GM23338 (cell line): ENCODE results near the gene ADGRL3.

Experiments used
- CREB1 ChIP-seq: fragments of 250-450 bp; sonication (Bioruptor Pico); IDR thresholded peaks from 2 replicates; pipeline ENCODE4 v1.5.0; 2020; ENCODE audit warnings: low read depth, mild to moderate bottlenecking, moderate library complexity
- EZH2 ChIP-seq: fragments of 200-600 bp; sonication (generic); IDR thresholded peaks from one replicate; pipeline ENCODE4 v1.8.0; 2017; ENCODE audit warnings: antibody characterized with exemption, mild to moderate bottlenecking, low read depth; ENCODE audit not compliant: unreplicated experiment
- EZH2phosphoT487 ChIP-seq: fragments of 200-600 bp; sonication (generic); IDR thresholded peaks from one replicate; pipeline ENCODE4 v1.8.1; 2018; ENCODE audit warnings: antibody characterized with exemption; ENCODE audit not compliant: unreplicated experiment
- NANOG ChIP-seq: IDR thresholded peaks from 2 replicates; pipeline ENCODE4 v1.6.1; 2016; ENCODE audit warnings: antibody characterized with exemption, borderline replicate concordance
- POLR2AphosphoS5 ChIP-seq: IDR thresholded peaks from 2 replicates; pipeline ENCODE4 v1.6.1; 2016; ENCODE audit warnings: antibody characterized with exemption, low read depth
- ZNF114 ChIP-seq: fragments of 250-450 bp; sonication (Bioruptor Pico); IDR thresholded peaks from 2 replicates; pipeline ENCODE4 v1.5.0; 2020; ENCODE audit warnings: mild to moderate bottlenecking, moderate library complexity
- ZNF331 ChIP-seq: fragments of 250-450 bp; sonication (Bioruptor Pico); IDR thresholded peaks from 2 replicates; pipeline ENCODE4 v1.5.0; 2020; ENCODE audit warnings: low read depth, mild to moderate bottlenecking, moderate library complexity
- TF ChIP-seq, protein P1 (sequence below), 2 experiments: fragments of 200-600 bp in 1 of 2; sonication (generic) in 1 of 2; conservative IDR thresholded peaks; 2 replicates each; pipeline versions ENCODE4 v1.5.1 to v1.6.1; 2016 to 2017; ENCODE audit warnings: antibody characterized with exemption in 2 of 2, low read depth in 2 of 2, mild to moderate bottlenecking in 2 of 2, moderate library complexity in 1 of 2
- TF ChIP-seq, protein P2 (sequence below): fragments of 250-450 bp; sonication (Bioruptor Pico); IDR thresholded peaks from 2 replicates; pipeline ENCODE4 v1.5.0; 2020; ENCODE audit warnings: mild to moderate bottlenecking, moderate library complexity
- TF ChIP-seq, protein P3 (sequence below): IDR thresholded peaks from one replicate; pipeline ENCODE4 v1.6.1; 2018; ENCODE audit warnings: antibody characterized with exemption; ENCODE audit not compliant: unreplicated experiment

DNA sequence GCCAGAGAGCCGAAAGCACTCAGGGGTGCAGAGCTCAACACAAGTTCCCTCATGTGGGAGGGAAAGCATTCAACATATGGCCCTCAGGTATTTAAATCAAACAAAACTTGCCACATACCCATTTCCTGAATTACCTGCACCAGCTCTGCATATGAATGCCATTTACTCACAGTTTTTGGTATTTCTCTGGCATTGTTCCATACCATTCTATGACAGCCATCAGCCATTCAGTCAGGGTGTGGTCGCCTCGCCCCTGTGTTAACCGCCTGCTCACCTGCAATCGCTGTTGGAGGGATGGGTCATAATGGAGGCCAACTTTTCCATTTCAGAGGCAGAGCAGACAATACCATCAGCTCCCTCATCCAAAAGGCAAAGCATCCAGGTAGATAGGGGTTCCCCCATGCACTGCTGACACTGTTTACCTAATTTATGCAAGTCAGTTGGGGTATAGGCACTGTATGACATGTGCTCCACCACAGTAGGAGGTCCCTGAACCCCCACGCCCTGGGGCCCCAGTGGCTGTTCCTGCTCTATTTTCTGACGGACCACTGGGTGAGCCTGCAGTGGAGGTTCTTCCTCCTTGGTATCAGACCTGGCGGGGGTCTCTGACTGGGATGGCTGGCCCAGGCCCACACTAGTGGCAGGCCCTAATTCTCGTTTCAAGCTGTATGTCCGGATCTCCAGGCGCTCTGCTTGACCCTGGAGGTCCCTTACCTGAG lies 227.1 kb downstream of the ADGRL3 start:
- TF ChIP-seq, protein P1, sequence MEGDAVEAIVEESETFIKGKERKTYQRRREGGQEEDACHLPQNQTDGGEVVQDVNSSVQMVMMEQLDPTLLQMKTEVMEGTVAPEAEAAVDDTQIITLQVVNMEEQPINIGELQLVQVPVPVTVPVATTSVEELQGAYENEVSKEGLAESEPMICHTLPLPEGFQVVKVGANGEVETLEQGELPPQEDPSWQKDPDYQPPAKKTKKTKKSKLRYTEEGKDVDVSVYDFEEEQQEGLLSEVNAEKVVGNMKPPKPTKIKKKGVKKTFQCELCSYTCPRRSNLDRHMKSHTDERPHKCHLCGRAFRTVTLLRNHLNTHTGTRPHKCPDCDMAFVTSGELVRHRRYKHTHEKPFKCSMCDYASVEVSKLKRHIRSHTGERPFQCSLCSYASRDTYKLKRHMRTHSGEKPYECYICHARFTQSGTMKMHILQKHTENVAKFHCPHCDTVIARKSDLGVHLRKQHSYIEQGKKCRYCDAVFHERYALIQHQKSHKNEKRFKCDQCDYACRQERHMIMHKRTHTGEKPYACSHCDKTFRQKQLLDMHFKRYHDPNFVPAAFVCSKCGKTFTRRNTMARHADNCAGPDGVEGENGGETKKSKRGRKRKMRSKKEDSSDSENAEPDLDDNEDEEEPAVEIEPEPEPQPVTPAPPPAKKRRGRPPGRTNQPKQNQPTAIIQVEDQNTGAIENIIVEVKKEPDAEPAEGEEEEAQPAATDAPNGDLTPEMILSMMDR (conservative IDR thresholded peaks at IDR 0.05; ENCODE audit: low read depth in 2 of 2), result no peak
- no peak for TF ChIP-seq POLR2AphosphoS5
- TF ChIP-seq EZH2phosphoT487, result no peak
- TF ChIP-seq ZNF331 (CRISPR knock-in tag), result no peak
- TF ChIP-seq CREB1 (CRISPR knock-in tag), result no peak
- TF ChIP-seq EZH2, result no peak
- TF ChIP-seq, protein P2, sequence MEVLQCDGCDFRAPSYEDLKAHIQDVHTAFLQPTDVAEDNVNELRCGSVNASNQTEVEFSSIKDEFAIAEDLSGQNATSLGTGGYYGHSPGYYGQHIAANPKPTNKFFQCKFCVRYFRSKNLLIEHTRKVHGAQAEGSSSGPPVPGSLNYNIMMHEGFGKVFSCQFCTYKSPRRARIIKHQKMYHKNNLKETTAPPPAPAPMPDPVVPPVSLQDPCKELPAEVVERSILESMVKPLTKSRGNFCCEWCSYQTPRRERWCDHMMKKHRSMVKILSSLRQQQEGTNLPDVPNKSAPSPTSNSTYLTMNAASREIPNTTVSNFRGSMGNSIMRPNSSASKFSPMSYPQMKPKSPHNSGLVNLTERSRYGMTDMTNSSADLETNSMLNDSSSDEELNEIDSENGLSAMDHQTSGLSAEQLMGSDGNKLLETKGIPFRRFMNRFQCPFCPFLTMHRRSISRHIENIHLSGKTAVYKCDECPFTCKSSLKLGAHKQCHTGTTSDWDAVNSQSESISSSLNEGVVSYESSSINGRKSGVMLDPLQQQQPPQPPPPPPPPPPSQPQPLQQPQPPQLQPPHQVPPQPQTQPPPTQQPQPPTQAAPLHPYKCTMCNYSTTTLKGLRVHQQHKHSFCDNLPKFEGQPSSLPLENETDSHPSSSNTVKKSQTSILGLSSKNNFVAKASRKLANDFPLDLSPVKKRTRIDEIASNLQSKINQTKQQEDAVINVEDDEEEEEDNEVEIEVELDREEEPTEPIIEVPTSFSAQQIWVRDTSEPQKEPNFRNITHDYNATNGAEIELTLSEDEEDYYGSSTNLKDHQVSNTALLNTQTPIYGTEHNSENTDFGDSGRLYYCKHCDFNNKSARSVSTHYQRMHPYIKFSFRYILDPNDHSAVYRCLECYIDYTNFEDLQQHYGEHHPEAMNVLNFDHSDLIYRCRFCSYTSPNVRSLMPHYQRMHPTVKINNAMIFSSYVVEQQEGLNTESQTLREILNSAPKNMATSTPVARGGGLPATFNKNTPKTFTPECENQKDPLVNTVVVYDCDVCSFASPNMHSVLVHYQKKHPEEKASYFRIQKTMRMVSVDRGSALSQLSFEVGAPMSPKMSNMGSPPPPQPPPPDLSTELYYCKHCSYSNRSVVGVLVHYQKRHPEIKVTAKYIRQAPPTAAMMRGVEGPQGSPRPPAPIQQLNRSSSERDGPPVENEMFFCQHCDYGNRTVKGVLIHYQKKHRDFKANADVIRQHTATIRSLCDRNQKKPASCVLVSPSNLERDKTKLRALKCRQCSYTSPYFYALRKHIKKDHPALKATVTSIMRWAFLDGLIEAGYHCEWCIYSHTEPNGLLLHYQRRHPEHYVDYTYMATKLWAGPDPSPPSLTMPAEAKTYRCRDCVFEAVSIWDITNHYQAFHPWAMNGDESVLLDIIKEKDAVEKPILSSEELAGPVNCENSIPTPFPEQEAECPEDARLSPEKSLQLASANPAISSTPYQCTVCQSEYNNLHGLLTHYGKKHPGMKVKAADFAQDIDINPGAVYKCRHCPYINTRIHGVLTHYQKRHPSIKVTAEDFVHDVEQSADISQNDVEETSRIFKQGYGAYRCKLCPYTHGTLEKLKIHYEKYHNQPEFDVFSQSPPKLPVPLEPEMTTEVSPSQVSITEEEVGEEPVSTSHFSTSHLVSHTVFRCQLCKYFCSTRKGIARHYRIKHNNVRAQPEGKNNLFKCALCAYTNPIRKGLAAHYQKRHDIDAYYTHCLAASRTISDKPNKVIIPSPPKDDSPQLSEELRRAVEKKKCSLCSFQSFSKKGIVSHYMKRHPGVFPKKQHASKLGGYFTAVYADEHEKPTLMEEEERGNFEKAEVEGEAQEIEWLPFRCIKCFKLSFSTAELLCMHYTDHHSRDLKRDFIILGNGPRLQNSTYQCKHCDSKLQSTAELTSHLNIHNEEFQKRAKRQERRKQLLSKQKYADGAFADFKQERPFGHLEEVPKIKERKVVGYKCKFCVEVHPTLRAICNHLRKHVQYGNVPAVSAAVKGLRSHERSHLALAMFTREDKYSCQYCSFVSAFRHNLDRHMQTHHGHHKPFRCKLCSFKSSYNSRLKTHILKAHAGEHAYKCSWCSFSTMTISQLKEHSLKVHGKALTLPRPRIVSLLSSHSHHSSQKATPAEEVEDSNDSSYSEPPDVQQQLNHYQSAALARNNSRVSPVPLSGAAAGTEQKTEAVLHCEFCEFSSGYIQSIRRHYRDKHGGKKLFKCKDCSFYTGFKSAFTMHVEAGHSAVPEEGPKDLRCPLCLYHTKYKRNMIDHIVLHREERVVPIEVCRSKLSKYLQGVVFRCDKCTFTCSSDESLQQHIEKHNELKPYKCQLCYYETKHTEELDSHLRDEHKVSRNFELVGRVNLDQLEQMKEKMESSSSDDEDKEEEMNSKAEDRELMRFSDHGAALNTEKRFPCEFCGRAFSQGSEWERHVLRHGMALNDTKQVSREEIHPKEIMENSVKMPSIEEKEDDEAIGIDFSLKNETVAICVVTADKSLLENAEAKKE (CRISPR knock-in tag), result no peak
- TF ChIP-seq NANOG, result no peak
- TF ChIP-seq, protein P3, sequence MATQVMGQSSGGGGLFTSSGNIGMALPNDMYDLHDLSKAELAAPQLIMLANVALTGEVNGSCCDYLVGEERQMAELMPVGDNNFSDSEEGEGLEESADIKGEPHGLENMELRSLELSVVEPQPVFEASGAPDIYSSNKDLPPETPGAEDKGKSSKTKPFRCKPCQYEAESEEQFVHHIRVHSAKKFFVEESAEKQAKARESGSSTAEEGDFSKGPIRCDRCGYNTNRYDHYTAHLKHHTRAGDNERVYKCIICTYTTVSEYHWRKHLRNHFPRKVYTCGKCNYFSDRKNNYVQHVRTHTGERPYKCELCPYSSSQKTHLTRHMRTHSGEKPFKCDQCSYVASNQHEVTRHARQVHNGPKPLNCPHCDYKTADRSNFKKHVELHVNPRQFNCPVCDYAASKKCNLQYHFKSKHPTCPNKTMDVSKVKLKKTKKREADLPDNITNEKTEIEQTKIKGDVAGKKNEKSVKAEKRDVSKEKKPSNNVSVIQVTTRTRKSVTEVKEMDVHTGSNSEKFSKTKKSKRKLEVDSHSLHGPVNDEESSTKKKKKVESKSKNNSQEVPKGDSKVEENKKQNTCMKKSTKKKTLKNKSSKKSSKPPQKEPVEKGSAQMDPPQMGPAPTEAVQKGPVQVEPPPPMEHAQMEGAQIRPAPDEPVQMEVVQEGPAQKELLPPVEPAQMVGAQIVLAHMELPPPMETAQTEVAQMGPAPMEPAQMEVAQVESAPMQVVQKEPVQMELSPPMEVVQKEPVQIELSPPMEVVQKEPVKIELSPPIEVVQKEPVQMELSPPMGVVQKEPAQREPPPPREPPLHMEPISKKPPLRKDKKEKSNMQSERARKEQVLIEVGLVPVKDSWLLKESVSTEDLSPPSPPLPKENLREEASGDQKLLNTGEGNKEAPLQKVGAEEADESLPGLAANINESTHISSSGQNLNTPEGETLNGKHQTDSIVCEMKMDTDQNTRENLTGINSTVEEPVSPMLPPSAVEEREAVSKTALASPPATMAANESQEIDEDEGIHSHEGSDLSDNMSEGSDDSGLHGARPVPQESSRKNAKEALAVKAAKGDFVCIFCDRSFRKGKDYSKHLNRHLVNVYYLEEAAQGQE, result no peak
- no peak for TF ChIP-seq ZNF114 (CRISPR knock-in tag)
